Upper lobe of left lung (tissue), 4 donors: ENCODE results near the gene ZDHHC23.

Experiments
- EP300 ChIP-seq, 4 donors: sonication (generic); formaldehyde crosslinking; IDR thresholded peaks; one replicate each; pipeline ENCODE4 v1.5.1; 2017; ENCODE audit warnings: antibody characterized with exemption in 4 of 4, control low read depth in 2 of 4
- POLR2A ChIP-seq, 4 donors: fragments of 450-650 bp; IDR thresholded peaks; one replicate each; pipeline ENCODE4 v1.5.1; 2016 to 2017; ENCODE audit warnings: antibody characterized with exemption in 4 of 4, mild to moderate bottlenecking in 2 of 4
- POLR2AphosphoS5 ChIP-seq, 2 donors: sonication (generic); formaldehyde crosslinking; IDR thresholded peaks; one replicate each; pipeline ENCODE4 v1.5.1; 2017; ENCODE audit warnings: antibody characterized with exemption in 2 of 2
- TF ChIP-seq, protein P1 (sequence below), 6 experiments: fragments of 450-650 bp in 4 of 6; fragments of 200-600 bp in 2 of 6; sonication (generic) in 2 of 6; IDR thresholded peaks; one replicate each; pipeline ENCODE4 v1.5.1; 2016 to 2019; ENCODE audit warnings: antibody characterized with exemption in 6 of 6

DNA sequence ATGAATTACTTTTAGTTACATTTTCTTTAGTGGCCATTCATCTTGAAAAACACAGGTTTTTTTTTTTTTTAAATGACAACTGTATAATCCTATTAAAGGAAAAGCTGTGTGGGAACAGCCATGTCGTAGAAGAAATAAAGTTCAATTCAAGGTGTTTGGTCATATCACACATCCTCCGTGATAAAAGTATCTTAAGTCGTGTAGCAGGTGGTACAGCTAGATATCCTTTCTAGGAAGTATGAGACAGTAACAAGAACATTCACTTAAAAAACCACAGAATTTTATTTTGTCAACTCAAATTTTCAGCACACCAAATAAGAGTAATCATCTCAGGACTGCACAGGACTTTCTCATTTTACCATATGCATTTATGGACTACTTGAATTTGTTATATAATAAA lies 16.1 kb downstream of the ZDHHC23 start:
- no peak for TF ChIP-seq POLR2AphosphoS5 (IDR thresholded peaks at IDR 0.05)
- TF ChIP-seq, protein P1, sequence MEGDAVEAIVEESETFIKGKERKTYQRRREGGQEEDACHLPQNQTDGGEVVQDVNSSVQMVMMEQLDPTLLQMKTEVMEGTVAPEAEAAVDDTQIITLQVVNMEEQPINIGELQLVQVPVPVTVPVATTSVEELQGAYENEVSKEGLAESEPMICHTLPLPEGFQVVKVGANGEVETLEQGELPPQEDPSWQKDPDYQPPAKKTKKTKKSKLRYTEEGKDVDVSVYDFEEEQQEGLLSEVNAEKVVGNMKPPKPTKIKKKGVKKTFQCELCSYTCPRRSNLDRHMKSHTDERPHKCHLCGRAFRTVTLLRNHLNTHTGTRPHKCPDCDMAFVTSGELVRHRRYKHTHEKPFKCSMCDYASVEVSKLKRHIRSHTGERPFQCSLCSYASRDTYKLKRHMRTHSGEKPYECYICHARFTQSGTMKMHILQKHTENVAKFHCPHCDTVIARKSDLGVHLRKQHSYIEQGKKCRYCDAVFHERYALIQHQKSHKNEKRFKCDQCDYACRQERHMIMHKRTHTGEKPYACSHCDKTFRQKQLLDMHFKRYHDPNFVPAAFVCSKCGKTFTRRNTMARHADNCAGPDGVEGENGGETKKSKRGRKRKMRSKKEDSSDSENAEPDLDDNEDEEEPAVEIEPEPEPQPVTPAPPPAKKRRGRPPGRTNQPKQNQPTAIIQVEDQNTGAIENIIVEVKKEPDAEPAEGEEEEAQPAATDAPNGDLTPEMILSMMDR (IDR thresholded peaks at IDR 0.05): no peak
- no peak for TF ChIP-seq EP300 (IDR thresholded peaks at IDR 0.05)
- no peak for TF ChIP-seq POLR2A (IDR thresholded peaks at IDR 0.05)
